PC-9 (cell line): ENCODE data around the gene CDC42BPA.

Experiments used
- EZH2 ChIP-seq: fragments of 200-600 bp; sonication (generic); IDR thresholded peaks from 2 replicates; pipeline ENCODE4 v1.8.0; 2017; ENCODE audit warnings: antibody characterized with exemption, low read depth
- TF ChIP-seq, protein P1 (sequence below): fragments of 200-600 bp; sonication (generic); conservative IDR thresholded peaks from 2 replicates; pipeline ENCODE4 v1.6.1; 2017; ENCODE audit warnings: mixed run types, antibody characterized with exemption, mild to moderate bottlenecking, moderate library complexity

DNA sequence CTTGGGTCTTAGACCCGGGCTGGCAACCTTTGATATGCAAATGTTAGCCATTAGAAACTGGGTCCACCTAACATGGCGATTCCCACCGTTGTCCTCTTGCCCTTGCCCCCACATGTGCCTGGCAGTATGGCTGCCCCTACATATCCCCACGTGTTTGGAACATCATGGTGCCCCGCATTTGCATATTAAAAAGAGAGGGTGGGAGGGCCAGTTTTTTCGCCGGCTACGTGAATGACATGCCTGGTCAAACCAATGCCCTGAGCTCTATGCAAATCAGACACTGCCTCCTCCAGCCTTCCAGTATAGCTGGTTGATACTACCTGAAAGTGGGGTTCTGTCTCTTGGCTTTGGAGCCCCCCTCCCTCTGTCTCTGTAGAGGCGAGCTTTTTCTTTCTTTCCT is 133.0 kb downstream of the CDC42BPA start:
- TF ChIP-seq, protein P1, sequence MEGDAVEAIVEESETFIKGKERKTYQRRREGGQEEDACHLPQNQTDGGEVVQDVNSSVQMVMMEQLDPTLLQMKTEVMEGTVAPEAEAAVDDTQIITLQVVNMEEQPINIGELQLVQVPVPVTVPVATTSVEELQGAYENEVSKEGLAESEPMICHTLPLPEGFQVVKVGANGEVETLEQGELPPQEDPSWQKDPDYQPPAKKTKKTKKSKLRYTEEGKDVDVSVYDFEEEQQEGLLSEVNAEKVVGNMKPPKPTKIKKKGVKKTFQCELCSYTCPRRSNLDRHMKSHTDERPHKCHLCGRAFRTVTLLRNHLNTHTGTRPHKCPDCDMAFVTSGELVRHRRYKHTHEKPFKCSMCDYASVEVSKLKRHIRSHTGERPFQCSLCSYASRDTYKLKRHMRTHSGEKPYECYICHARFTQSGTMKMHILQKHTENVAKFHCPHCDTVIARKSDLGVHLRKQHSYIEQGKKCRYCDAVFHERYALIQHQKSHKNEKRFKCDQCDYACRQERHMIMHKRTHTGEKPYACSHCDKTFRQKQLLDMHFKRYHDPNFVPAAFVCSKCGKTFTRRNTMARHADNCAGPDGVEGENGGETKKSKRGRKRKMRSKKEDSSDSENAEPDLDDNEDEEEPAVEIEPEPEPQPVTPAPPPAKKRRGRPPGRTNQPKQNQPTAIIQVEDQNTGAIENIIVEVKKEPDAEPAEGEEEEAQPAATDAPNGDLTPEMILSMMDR: no peak
- no peak for TF ChIP-seq EZH2
